HG03558 (cell line): ENCODE measurements around the gene TBL2.
A peak's percentile ranks its signal among the peaks of the same experiment; 100 is the strongest.
"Not testable (repeated sequence)": the region's sequence is repeated elsewhere in the genome, so short reads cannot be mapped to it uniquely, and the experiment has no call there.

Source experiments
- ATAC-seq: cut with Tn5 transposase; IDR thresholded peaks from one replicate; pipeline ENCODE4 v1.9.1; 2021; ENCODE audit warnings: moderate number of reproducible peaks; ENCODE audit not compliant: unreplicated experiment; ENCODE audit errors: extremely low read depth

Gene TBL2

DNA sequence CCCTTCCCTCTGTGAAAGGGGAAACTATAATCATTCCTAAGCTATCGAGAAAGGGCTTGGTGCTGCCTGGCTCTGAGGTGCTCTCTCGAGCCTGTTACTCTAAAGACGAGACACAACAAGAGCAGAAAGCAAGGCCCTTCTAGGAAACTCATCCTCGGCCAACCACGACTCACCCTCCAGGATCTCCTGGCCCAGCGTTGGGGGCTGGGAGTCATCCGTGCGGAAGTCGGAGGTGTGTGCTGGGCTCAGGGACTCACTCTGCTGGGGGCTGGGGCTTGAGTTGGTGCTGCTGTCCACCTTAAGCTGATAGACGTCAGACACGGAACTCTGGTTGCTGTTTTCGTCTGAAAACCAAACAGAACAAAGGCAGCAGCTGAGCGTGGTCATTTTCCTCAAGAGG lies 38.7 kb downstream of the TBL2 start:
- no peak for ATAC-seq

- not testable (repeated sequence) for ATAC-seq
Observed at GRCh38 chr7:73538510-73538909, 39.9 kb downstream of the TBL2 start.

DNA sequence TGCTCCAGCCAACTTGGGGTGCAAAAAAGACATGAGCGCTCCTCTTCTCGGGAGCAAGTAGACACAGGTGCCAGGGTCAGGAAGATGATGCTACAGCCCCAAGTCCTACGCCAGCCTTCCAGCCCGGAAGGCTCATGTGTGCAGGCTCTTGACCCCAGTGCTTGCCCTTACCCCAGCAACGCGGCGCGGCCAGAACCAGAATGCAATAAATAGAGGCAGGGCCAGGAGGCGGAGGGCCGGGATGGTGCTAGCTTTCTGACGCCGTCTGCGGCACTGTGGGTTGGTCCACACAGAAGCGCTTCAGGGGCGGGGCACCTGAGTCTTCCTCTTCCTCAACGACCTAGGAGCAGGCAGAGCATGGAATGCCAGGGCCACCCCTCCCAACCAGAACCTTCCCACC lies 41.3 kb downstream of the TBL2 start:
- ATAC-seq = no peak

DNA sequence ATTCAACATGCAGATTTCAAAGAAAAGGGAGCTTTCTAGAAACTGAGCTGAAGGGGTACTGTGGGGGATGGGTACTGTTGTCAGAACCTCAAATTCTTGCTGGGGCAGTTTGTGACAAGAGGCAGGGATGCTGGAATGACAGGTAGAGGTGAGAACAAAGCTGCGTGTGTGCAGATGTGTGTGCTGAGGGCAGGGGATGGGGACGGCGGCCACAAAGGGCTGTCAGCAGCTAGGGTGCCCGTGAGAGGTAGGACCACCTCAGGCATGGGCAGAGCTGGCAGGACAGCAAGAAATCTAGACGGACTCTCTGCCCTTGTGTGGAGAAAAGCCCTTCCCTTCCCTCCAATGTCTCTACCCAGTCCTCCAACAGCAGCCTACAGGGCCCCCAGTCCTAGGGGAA lies 41.9 kb downstream of the TBL2 start:
- no peak for ATAC-seq

DNA sequence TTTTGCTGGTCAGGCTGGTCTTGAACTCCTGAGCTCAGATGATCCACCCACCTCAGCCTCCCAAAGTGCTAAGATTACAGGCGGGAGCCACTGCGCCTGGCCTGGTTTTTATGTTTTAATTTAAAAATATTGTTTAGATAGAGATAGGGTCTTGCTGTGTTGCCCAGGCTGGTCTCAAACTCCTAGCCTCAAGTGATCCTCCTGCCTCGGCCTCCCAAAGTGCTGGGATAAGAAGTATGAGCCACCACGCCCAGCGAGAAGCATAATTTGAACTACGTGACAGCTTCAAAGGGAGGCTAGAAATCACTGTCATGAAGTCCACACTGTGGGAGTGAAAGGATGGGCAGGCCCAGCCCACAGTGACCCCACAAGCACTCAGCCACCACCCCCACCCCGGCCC lies 42.5 kb downstream of the TBL2 start:
- not testable (repeated sequence) for ATAC-seq

- no peak for ATAC-seq
Observed at GRCh38 chr7:73533742-73534141, 44.6 kb downstream of the TBL2 start.

DNA sequence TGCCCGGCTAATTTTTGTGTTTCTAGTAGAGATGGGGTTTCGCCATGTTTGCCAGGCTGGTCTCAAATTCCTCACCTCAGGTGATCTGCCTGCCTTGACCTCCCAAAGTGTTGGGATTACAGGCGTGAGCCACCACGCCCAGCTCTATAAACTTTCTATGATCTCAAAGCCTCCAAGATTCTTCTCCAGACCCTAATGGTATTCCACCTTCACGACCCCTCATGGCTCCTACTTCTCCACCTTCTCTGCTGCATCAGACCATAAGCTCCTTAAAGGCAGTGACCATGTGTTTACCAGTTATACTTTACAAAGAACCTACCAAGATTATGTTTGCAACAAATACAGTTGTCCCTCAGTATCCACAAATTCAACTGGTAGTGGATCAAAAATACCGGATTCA lies 46.2 kb downstream of the TBL2 start:
- no peak for ATAC-seq

DNA sequence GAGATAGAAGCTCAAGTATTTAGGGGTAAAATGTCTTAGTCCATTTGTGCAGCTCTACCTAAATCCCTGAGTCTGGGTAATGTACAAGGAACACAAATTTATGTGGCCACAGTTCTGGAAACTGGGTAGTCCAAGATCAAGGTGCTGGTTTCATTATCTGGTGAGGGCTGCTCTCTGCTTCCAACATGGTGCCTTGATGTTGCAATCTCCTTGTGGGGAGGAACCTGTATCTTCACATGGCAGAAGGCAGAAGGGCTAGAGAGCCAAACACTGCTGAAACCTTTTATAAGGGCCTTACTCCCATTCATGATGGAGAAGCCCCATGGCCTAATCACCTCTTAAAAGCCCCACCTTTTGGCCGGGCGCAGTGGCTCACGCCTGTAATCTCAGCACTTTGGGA lies 47.6 kb downstream of the TBL2 start:
- ATAC-seq = no peak

DNA sequence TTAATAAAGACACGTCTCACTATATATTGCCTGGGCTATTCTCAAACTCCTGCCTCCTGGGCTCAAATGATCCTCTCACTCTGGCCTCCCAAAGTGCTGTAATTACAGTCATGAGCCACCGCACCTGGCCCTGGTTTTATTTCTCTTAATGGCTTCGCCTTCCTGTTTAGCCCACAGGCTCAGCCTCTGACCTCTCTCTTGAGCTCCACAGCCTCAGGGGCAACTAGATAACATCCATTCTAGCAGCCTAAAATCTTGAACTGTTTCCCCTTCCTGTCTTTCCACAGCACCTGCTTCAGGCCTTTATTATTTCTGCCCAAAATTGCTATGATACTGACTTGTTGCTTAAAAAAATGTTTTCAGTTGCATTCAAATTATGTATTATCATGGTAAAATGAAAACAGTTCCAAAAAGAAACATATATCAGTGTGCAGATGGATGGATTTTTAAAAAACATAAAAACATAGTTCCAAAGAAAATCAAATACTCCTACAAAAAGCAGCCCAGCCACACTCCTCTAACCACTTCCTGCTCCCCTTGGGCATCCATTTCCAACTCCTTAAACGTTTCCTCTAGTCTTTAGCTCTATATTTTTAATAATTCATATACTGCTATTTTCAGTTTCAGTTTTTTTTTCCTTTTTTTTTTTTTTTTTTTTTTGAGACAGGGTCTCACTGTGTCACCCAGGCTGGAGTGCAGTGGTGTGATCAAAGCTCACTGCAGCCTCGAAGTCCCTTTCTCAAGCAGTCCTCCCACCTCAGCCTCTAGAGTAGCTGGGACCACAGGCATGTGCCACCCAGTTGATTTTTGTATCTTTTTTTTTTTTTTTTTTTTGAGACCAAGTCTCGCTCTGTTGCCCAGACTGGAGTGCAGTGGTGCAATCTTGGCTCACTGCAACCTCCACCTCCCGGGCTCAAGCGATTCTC lies 51.2 kb downstream of the TBL2 start:
- no peak for ATAC-seq

DNA sequence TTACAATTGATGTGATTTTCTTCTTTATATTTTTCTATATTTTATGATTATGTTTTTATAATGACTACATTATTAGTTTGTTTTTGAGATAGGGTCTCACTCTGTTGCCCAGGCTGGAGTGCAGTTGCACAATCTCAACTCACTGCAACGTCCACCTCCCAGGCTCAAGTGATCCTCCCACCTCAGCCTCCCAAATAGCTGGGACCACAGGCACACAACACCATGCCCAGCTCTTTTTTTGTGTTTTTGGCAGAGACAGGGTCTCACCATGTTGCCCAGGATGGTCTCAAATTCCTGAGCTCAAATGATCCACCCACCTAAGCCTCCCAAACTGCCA lies 52.3 kb downstream of the TBL2 start:
- ATAC-seq = not testable (repeated sequence)

- ATAC-seq = peak; percentile 72
Observed at GRCh38 chr7:73522105-73522872, 56.1 kb downstream of the TBL2 start, which contains the start of gene BAZ1B. Gene BAZ1B (minus strand): TSS chr7:73522293. CDS start chr7:73521933, 360 bp downstream.

DNA sequence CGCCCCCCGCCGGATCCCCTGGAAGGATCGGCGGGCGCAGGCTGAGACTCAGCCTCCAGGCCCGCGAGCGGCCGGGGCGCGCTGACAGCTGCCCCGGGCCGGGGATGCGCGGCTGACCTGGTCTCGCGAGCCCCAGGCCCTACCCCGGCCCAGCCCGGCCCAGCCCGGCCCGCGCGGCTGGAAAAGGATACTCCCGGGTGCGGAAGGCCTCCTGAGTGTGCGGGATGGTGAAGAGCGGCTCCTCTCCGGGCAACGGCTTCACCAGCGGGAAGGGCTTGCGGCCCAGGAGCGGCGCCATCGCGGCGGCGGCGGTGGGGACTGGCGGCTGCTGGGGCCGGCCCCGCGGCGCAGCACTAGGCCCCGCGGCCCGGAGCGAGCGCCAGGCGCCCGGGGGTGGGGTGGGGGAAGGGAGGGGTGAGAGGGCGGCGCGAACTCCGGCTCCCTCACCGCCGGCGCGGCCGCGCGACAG lies 56.7 kb downstream of the TBL2 start:
- ATAC-seq = peak; percentile 10

GRCh38 chr7:73520673-73521635 lies 57.4 kb downstream of the TBL2 start:
- no peak for ATAC-seq

GRCh38 chr7:73519867-73520672 lies 58.3 kb downstream of the TBL2 start:
- ATAC-seq = no peak

GRCh38 chr7:73518470-73518869 lies 59.9 kb downstream of the TBL2 start:
- no peak for ATAC-seq
